ENCODE measurements around the gene AQP6.
"Not testable (repeated sequence)": the region's sequence is repeated elsewhere in the genome, so short reads cannot be mapped to it uniquely, and the experiment has no call there.

Gene AQP6

DNA sequence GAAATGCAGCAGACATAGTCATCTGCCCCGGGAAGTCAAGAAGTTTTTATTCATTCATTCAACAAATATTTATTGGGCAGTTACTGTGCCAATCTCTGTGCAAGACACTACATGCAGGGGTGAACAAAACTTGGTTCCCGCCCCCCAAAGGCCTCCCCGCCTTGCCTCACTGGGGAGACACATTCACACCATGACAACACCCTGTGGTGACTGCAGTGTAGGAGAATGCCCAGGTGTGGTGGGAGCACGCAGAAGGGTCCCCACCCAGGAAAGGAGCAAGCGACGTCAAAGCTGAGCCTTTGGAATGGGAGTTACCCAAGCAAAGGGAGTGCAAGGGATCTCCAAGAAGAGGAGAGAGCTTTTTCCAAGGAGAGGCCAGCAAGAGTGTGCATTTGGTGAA is 1.6 kb upstream of the AQP6 start:
- no peak for DNase-seq

DNA sequence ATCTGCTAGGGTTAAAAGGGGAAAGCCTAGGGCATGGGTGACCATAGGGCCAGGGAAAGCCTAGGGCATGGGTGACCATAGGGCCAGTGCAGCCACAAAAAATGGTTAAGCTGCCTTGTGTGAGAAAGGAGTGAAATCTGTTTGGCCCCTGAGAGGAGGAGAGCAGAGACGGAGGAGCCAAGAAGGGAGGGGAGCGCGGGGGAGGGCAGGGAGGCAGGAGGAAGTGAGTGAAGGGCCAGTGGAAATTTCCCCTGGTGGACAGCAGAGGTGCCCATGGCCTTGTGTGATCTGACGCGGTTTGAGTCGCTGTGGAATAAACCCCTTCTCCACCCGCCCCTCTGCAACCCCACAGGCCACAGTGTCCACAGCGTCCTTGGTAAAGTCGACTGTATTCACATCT is 618 bp upstream of the AQP6 start:
- DNase-seq = no peak

DNA sequence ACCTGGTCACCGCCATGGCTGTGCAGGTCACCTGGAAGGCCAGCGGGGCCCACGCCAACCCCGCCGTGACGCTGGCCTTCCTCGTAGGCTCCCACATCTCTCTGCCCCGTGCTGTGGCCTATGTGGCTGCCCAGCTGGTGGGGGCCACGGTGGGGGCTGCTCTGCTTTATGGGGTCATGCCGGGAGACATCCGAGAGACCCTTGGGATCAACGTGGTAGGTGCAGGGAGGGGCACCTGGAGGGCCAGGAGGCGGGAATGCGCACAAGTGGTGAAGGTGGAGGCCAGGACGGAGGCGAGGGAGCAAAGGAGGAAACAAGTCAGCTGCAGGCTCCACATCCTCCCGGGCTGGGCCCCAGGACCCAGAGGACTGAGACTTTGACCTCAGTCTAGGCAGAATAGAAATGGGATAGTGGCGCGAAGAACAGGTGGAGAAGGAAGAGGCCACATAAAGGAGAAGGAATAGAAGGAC is 649 bp downstream of the AQP6 start:
- no peak for DNase-seq

DNA sequence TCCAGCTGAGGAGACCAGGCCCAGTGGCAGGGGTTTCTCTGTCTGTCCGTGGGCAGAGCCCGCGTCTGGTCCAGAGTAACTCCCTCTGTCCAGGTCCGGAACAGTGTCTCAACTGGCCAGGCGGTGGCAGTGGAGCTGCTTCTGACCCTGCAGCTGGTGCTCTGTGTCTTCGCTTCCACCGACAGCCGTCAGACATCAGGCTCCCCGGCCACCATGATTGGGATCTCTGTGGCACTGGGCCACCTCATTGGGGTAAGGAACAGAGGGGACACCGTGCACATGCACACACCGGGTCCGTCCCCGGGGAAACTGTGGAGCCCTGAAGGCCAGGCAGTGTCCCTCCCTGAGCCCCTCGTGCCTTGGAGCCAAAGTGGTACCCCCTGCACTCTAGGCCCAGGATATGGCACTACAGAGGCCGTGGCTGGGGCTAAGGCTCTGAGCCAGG is 1.5 kb downstream of the AQP6 start:
- DNase-seq = no peak

DNA sequence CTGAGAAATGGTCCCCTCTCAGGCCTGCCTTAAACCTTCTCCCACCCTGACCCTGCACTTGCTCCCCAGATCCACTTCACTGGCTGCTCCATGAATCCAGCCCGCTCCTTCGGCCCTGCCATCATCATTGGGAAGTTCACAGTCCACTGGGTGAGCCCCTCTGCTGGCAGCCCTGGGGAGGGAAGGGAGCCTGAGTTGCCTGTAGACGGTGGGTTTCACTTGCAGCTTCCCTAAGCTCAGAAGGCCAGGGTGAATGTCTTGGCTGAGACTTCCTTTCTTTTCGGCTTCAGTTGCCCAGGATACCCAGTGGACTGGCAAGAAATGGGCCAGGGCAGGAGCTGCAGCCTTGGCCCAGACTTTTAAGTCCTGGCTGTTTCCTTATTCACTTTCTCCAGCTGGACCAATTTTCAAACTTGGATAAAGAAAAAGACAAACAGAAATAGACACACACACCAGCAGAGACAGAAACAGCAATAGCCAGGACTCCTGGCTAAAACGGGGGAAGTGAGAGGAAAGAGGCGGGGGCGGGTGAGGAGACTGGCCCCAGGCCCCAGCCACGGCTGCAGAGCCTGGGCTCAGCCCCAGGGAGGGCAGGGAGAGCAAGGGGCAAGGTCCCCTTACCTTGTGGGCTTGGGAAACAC is 2.0 kb downstream of the AQP6 start:
- DNase-seq = no peak

DNA sequence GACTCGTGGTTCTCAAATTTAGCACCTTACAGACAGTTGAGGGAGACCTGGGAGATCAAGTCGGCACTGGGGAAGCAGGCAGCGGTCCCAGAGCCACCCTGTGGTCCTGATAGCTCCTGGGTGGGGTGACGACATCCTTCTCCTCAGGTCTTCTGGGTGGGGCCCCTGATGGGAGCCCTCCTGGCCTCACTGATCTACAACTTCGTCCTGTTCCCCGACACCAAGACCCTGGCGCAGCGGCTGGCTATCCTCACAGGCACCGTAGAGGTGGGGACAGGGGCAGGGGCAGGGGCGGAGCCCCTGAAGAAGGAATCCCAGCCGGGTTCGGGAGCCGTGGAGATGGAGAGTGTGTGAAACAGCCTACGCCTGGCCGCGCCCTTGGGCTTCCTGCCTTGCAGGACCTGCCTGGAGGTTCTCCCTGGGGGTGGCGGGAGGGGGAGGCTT is 2.6 kb downstream of the AQP6 start:
- no peak for DNase-seq

DNA sequence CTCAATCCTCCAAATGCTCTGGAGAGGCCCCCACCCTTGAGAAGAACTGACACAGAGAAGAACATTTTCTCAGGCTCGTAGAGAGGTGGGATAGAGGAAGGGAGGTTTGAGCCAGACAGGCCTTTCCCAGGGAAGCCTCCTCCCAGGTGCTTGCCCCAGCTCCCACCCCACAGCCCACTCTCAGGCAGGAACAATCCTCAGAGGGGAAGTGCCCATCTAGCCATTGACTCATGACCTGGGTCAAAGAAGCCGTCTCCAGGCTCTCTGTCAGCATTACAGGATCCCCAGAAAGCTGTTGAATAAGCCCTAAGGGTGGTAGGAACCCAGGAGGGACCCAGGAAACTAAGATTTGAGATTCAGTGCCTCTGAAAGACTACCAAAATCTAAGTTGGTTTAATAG is 3.8 kb downstream of the AQP6 start:
- DNase-seq = no peak

DNA sequence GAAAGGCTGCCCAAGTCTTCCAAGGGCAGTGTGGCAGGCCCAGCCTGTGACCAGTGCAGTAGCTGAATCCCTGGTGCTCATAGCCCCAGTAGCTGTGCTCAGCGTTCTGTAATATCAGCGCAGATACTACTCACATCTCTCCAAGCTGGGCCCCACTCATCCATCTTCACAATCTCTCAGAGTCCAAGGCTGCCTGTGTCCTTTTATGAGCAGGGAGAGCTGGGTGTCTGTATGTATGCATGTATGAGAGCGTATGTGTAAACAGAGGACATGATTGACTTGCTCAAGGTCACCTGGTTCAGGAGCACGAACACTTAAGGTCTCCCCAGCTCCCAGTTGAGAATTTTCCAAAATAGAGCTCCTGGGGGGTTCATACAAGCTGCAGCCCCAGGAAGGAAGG is 5.4 kb downstream of the AQP6 start:
- DNase-seq = no peak

DNA sequence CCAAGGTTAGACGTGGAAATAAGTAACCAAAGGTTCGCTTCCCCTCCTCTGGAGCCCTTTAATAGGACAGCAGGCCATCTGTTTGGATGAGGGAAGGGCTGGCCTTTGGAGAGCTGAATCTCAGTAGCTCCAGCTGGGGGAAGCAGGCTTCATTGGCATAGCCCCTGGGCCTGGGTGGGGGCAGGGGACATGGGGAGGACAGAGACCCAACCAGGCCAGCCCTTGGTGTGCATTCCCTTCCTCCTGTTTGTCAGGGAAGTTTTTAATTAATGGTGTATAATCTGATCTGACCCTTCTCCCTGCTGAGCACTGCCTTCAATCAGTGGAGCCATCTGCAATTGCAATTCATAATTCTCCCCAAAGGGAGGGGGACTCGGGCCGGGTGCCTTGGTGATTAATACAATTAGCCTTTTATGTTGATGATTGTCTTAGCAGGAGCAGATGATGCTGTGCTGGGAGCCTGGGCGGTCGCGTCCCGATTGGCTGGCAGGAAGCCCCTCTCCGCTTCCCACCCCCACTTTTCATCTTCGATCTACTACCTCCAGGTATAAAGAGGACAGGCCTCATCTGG is 6.4 kb downstream of the AQP6 start:
- no peak for DNase-seq

DNA sequence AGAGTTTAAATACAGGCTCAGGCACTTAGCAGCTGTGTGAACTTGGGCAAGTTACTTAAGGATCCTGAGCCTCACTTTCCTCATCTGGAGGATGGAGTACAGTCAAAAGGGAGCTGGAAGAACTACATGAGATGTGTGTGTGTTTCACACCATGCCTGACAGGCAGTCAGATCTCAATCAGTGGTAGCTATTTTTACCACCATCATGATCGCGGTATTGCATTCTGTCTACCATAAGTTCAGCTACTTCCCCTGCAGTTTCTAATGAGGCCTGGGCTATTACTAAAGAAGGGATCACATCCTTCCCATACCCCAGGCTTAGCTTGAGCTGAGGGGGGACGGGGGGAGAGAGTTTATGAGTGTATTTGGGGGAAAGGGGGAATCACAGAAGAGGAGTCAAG is 7.0 kb downstream of the AQP6 start:
- DNase-seq = no peak

DNA sequence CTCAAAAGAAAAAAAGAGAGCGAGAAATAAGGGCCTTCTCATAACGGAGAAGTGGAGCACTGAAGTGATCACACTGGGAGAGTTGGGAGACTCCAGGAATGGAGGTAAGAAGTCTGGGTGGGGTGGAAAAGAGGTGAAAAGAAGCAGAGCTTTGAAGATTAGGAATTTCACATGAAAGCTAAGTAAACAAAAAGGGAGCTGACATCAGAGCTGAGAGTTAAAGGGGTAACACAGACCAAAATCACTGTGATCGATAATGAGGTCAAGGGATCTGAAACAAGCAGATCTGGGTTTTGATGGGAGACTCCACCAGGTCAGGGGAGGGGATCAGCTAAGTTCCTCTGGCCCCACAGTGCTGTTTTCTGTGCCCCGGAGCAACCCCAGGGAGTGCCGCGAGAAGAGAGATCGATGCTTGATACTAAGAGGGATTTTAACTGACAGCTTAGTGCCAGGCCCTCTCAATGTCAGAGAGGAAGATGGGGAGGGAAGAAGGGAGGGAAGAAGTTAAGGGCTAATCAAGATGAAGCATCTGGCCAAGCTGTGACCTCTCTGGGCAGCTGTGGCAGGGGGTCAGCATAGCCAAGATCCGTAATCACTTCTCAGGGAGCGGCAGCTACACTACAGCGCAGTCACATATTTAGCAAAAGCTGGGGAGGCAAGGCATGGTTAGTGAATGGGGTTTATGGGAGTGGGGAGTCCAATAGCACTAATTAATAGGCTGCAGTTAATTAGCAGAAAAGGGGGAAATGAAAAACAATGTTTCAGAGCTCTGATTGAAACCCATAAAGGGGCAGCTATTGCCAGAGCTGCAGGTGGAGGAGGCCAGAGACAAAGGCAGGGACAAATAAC is 8.0 kb downstream of the AQP6 start:
- DNase-seq = no peak

DNA sequence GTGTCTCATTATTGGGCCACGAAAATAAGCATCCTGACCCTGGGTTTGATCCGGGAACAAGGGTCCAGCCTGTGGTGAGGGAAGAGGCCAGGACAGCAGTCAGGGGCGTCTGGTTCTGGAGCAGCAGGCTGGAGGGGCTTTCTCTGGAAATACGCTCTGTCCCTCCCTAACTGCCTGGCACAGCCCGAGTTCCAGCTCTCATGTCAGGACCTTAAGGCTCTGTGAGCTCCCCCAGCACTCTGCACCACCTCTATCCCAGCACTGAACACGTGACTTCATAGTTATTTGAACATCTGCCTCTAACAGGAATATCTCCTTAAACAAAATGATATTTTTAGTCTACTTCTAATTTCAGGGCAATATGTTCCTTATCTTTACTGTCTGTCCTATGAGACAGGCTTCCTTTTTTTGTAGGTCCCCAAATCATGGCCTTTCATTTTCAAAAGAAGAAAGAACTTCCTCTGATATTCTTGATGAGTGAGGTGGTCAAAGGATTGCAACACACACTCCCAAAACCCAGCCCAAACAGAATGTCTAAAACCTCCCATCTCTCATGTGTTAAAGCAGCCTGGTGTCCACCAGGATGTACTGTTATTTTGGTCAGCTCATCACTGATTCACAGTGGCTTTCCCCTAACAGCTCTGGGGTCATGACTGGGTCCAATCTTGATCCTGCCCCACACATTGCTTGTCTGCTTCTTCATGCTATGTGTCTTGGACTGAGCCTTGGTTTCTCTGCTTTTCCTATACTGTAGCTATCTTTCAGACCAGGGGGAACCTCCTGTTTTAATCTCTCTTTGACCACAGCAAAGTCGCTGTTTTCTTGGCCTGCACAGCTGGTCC is 9.7 kb downstream of the AQP6 start:
- DNase-seq = no peak

DNA sequence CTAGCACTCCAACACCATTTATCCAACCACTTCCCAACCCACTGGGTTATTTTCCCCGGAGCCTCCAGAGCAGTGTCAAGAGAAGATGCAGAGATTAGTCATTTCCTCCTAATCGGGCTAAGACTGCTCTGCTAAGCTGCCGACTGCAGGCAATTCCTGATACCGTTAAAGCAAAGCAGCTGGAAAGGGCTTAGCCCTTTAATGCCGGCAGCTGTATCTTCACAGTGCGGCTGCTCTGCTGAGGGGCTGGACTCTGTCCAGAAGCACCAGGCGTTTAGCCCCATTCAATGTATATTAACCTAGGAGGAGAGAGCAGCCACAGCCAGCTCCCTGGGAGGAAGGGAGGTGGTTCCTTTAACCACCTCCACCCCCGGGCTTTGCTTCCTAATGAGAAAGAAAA is 11.1 kb downstream of the AQP6 start:
- DNase-seq = no peak

DNA sequence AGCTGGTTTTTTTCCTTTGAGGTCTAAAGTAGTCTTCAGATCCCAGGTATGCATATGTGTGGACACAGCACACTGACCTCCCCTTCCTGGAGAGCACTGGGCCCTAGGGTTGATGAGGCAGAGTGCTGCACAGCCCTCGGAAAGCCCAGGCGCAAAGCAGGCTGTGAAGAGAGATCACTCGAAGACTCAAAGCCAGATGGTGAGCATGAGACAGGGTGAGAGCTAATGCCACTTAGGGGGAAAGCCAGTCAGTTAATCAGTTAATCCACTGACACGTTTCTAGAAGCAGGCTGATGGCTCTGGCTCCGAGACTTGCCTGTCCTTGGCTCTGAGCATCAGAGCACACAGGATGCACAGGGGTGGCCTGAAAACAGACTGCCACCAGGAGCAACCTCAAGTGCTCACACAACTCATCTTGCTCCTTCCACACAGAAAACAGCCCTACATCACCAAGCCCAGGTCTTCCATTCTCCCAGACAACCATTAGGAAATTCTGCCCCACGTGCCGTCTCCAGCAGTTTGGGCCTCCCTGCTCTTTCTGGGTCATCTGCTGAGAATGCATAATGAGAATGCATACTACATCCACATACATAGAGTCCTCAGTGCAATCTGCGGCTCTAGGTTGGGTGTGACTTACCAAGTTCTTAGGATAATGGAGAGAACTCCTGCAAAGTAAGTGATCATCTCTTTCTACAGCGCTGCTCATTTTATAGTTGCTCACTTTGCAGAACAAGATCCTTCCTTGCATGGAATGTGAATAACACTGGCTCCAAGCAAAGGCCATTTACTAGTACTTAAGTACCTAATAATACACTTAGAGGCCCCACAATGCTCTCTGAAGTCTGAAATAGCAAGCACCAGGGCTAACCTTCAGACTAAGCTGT is 12.0 kb downstream of the AQP6 start:
- DNase-seq = no peak

DNA sequence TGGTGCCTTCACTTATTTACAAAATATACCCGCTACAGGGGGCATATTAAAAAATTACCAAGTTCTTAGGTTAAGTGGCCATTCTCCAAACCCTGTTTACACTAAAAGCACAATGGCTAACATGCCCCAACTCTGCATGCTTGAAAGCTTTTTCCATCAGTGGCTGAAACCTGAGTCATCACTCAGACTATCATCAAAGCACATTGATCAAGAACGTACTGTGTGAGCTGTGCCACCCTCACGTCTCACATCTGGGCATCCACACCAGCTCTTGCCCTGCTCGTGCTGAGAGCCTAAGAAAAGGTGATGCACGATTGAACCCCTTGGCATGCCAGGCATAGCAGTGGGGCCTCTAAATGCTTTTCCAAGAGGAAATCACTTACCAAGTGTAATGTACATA is 13.2 kb downstream of the AQP6 start:
- DNase-seq = no peak

DNA sequence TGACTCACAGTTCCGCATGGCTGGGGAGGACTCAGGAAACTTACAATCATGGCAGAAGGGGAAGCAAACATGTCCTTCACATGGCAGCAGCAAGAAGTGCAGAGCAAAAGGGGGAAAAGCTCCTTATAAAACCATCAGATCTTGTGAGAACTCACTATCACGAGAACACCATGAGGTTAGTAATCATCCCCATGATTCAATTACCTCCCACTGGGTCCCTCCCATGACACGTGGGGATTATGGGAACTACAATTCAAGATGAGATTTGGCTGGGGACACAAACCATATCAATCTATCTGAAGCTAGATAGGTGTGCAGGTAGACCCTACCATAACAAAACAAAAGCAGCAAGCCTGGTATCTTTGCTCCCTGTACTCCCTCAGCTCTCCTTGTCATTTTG is 13.7 kb downstream of the AQP6 start:
- not testable (repeated sequence) for DNase-seq

DNA sequence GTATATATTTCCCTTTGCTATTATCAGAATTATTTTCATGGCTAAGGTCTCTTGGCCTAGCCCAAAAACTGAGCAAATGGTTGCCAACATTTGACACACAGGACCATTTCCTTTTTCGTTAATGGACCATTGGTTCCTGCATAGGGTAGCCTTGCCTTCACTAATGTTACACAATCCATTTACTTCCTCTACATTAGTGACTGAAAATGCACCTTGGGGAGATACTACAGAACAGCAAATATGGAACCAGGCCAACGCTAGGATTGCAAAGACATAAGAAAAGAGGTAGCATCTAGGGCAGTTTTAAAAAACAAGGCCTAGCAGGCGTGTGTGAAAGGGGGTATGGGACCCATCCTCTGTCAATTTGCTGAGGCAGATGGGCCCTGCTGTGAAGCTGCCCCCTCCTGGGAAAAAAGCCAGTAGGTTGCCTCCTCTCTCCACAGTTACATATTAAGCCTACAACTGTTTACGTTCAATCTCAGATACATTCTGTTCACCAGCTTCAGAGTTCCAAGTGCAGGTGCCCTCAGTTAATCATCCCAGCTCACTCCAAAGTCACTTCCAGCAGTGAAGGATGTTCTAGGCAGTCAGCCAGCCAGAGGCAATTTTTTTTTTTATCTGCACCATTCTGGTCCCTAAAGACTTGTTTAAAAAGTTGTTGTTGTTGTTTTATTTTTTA is 15.0 kb downstream of the AQP6 start:
- no peak for DNase-seq

DNA sequence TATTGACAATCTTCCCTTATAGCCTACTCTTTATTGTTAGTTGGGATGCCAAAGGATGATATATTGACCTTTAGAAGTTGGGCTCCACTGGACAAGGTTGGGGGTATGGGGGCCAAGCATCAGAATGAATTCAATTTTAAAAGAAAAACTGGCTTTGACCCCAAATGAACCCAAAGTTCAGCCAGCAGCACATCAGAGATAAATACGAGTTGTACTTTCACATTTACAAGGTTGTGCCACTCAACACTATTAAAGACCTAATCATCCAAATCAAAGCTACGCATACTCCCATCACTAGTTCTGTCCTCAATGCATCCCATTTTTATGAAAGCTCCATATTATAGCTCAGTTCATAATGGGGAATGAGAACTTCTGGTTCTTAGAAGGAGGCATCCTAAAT is 16.7 kb downstream of the AQP6 start:
- DNase-seq = not testable (repeated sequence)

DNA sequence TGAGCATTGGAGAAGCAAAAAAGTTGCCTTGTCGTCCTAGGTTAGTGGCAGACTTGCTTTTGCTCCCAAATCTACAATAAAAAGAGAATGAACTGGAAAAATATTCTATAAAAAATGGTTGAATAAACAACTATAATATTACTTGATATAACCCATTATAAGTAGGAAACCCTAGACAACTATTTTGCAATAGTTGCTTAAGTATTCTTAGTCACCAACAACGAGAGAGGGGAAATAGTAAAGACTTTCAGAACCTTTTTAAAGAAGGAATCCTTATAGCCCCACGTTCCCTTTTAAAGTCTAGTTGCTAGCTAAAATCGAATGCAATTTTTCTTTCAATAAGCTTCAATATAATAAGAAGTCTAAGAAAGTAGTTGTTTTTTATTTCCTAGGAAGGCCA is 17.5 kb downstream of the AQP6 start:
- no peak for DNase-seq

DNA sequence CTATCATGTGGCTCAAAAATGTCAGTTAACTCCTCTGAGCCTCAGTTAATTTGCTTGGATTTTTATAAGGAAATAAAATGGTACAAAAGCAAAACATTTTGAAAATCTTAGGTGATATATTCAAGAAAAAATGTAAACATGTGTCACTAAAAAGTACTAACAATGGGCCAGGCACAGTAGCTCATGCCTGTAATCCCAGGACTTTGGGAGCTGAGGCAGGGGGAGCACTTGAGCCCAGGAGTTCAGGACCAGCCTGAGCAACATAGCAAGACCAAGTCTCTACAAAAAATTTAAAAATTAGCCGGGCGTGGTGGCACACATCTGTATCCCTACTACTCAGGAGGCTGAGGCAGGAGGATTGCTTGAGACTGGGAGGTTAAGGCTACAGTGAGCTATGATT is 25.7 kb downstream of the AQP6 start:
- no peak for DNase-seq

DNA sequence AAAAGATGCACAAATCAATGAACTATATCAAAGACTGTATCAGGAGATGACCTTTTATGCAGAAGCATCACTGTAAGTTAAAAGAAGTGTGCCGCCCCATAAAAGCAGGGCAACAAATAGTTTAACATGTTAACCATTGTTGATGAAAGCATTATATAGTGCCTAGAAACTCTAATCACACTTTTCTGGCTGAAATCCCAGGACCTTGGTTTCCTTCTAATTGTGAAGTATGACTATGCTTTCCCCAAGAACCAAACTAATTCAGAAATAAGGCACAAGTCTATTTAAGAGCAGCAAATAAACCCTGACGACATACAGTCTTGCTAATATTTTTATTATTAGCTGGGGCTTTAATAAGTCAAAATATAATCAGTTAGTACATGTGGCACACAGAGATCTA is 30.8 kb downstream of the AQP6 start:
- no peak for DNase-seq

DNA sequence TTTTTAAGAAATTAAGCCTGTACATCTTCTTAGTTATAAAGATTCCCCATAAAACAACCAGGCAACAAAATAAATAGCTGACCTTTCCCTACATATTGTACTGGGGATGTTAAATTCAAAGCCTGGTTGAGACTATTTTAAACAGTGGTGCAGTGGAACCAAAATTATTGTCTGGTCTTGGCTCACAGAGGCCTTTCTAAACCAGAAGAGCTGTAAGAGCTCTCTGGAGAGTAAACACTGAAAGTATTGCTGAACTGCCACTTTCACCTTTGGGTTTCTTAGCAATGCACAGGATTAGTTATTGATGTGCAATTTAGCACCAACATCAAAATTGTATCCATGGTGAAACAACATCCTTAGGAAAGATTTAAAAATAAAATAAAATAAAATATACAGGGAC is 31.9 kb downstream of the AQP6 start:
- no peak for DNase-seq

Measured in activated CD4-positive, alpha-beta T cell treated with anti-CD3 and anti-CD28 coated beads, Interleukin-10, Interleukin-2, amounts not matched to agents 100 ng/mL and 50 ng/mL, durations not matched to agents 16 hours and 8 hours (primary cell).